Myocyte (in vitro differentiated cells): Measurements from ENCODE around the gene AGMO. TPM values are rescaled to one million over a fixed set of nuclear protein-coding genes. Genes with fewer than 3 reads are reported as not detected.
A peak's percentile ranks its signal among the peaks of the same experiment; 100 is the strongest.

ENCODE experiments used
- DNase-seq: peaks from one replicate; pipeline ENCODE4 v3.0.0-alpha.2; 2012; ENCODE audit warnings: low read depth
- total RNA-seq: library from RNA; depleted of rRNA; stranded (reverse); fragments of >200 nt; gene quantifications from 2 replicates; pipeline ENCODE4 v1.2.3, GENCODE V29; 2014

Gene AGMO
- total RNA-seq, 1 donor from 2014 or later: not detected

GRCh38 chr7:15461576-15461975 is 100.2 kb downstream of the AGMO start:
- peak; percentile 91 for DNase-seq

- DNase-seq: peak; percentile 66
Observed at GRCh38 chr7:15459018-15459615, 102.7 kb downstream of the AGMO start.

- DNase-seq: peak; percentile 70
Observed at GRCh38 chr7:15457990-15458955, 103.5 kb downstream of the AGMO start.

- no peak for DNase-seq
Observed at GRCh38 chr7:15452670-15453069, 109.1 kb downstream of the AGMO start.

- DNase-seq: no peak
Observed at GRCh38 chr7:15446722-15447121, 115.1 kb downstream of the AGMO start.

GRCh38 chr7:15446280-15446679 is 115.5 kb downstream of the AGMO start:
- DNase-seq: no peak

- DNase-seq: no peak
Observed at GRCh38 chr7:15441915-15442314, 119.9 kb downstream of the AGMO start.

GRCh38 chr7:15440482-15440881 is 121.3 kb downstream of the AGMO start:
- DNase-seq: no peak

GRCh38 chr7:15439853-15440252 is 122.0 kb downstream of the AGMO start:
- DNase-seq: peak; percentile 32

GRCh38 chr7:15433151-15433550 is 128.7 kb downstream of the AGMO start:
- no peak for DNase-seq

- no peak for DNase-seq
Observed at GRCh38 chr7:15430911-15431310, 130.9 kb downstream of the AGMO start.

GRCh38 chr7:15430191-15430590 is 131.6 kb downstream of the AGMO start:
- no peak for DNase-seq

- no peak for DNase-seq
Observed at GRCh38 chr7:15424468-15424867, 137.3 kb downstream of the AGMO start.

- no peak for DNase-seq
Observed at GRCh38 chr7:15419596-15419995, 142.2 kb downstream of the AGMO start.

- DNase-seq: no peak
Observed at GRCh38 chr7:15418264-15418663, 143.6 kb downstream of the AGMO start.

- DNase-seq: no peak
Observed at GRCh38 chr7:15417341-15417988, 144.3 kb downstream of the AGMO start.

GRCh38 chr7:15411019-15411418 is 150.8 kb downstream of the AGMO start:
- DNase-seq: no peak

- no peak for DNase-seq
Observed at GRCh38 chr7:15407910-15408309, 153.9 kb downstream of the AGMO start.

- peak; percentile 33 for DNase-seq
Observed at GRCh38 chr7:15403751-15404150, 158.1 kb downstream of the AGMO start.

- no peak for DNase-seq
Observed at GRCh38 chr7:15403315-15403714, 158.5 kb downstream of the AGMO start.

- no peak for DNase-seq
Observed at GRCh38 chr7:15402436-15403136, 159.2 kb downstream of the AGMO start.
